GM12878 (cell line): ENCODE data around the gene HAPLN2. TPM values are rescaled to one million over a fixed set of nuclear protein-coding genes. Genes with fewer than 3 reads are reported as not detected.

Source experiments
- ATAC-seq: fragments of 200-7000 bp; cut with Tn5 transposase; 3 replicates; pipeline ENCODE4 v1.9.1; 2020; ENCODE audit warnings: mild to moderate bottlenecking, moderate library complexity
- BruUV-seq: library from RNA; stranded (reverse); fragments of 400-500 nt; replicated peaks from 2 replicates; lab custom pipeline; 2021; lab: Mats Ljungman, UMichigan
- CTCF ChIA-PET: fragments of 300-600 bp; sonication (Branson Sonifier 250); formaldehyde crosslinking; extraction: SDS; loops from one replicate; lab custom pipeline; 2021; ENCODE audit warnings: inconsistent platforms; lab: Yijun Ruan, JAX
- POLR2A ChIA-PET: fragments of 350-600 bp; formaldehyde crosslinking; extraction: SDS; loops from one replicate; lab custom pipeline; 2021; ENCODE audit warnings: inconsistent platforms; lab: Charles Lee
- RAD21 ChIA-PET: fragments of 300-600 bp; sonication (Branson Sonifier 250); formaldehyde crosslinking; loops from one replicate; lab custom pipeline; 2023; ENCODE audit warnings: antibody characterized with exemption; ENCODE audit not compliant: unreplicated experiment; lab: Charles Lee
- SMC1A ChIA-PET: fragments of 300-600 bp; sonication (Branson Sonifier 250); formaldehyde crosslinking; loops from one replicate; lab custom pipeline; 2023; ENCODE audit not compliant: unreplicated experiment, uncharacterized antibody; lab: Charles Lee
- DNase-seq: peaks from one replicate; pipeline ENCODE4 v3.0.0-alpha.2; 2011; ENCODE audit warnings: low read depth, low spot score
- FAIRE-seq: peaks from 3 replicates; lab custom pipeline; 2011; peaks lifted over from hg19 to GRCh38; lab: Jason Lieb, UNC
- H2AFZ ChIP-seq: 2 replicates; pipeline ENCODE4 v1.6.0; 2011; ENCODE audit warnings: low read depth, low read length, control low read depth; ENCODE audit not compliant: control insufficient read depth
- H3K27ac ChIP-seq: 2 replicates; pipeline ENCODE4 v1.5.1; 2011; ENCODE audit warnings: control low read depth; ENCODE audit not compliant: control insufficient read depth, insufficient read depth
- H3K27me3 ChIP-seq, 2 experiments: replicated peaks in 1 of 2; 2 replicates each; pipeline versions ENCODE4 v1.6.0 to v1.6.1; 2011; ENCODE audit warnings: low read length in 1 of 2; ENCODE audit not compliant: control insufficient read depth in 2 of 2, insufficient read depth in 2 of 2
- H3K36me3 ChIP-seq, 2 experiments: 2 replicates each; pipeline ENCODE4 v1.5.1; 2011; ENCODE audit warnings: low read length in 1 of 2; ENCODE audit not compliant: control insufficient read depth in 2 of 2, insufficient read depth in 2 of 2
- H3K4me1 ChIP-seq: 2 replicates; pipeline ENCODE4 v1.6.1; 2011; ENCODE audit warnings: mild to moderate bottlenecking, low read length, moderate library complexity, mixed read lengths; ENCODE audit not compliant: control insufficient read depth, insufficient read depth
- H3K4me2 ChIP-seq: 2 replicates; pipeline ENCODE4 v1.6.0; 2011; ENCODE audit warnings: control low read depth; ENCODE audit not compliant: control insufficient read depth, insufficient read depth
- H3K4me3 ChIP-seq: fragments of 200-600 bp; sonication (generic); 2 replicates; pipeline ENCODE4 v1.5.1; 2016
- H3K79me2 ChIP-seq: 2 replicates; pipeline ENCODE4 v1.6.0; 2011; ENCODE audit warnings: low read length; ENCODE audit not compliant: control insufficient read depth, insufficient read depth
- H3K9ac ChIP-seq: 2 replicates; pipeline ENCODE4 v1.8.0; 2011; ENCODE audit warnings: low read length, control low read depth, mixed read lengths; ENCODE audit not compliant: control insufficient read depth, insufficient read depth
- H3K9me3 ChIP-seq: replicated peaks from 3 replicates; pipeline ENCODE4 v1.5.1; 2011; ENCODE audit warnings: mild to moderate bottlenecking, low read length; ENCODE audit not compliant: control insufficient read depth, insufficient read depth
- H4K20me1 ChIP-seq: 2 replicates; pipeline ENCODE4 v1.6.0; 2011; ENCODE audit not compliant: control insufficient read depth, insufficient read depth
- BMI1 ChIP-seq: fragments of 450-650 bp; IDR thresholded peaks from 2 replicates; pipeline ENCODE4 v1.6.1; 2016; ENCODE audit warnings: mild to moderate bottlenecking, moderate library complexity, borderline replicate concordance
- BRCA1 ChIP-seq: IDR thresholded peaks from 2 replicates; pipeline ENCODE4 v1.6.1; 2011; ENCODE audit warnings: low read depth, low read length, improper control_type of control experiment
- CHD1 ChIP-seq: IDR thresholded peaks from 2 replicates; pipeline ENCODE4 v1.6.1; 2012; ENCODE audit warnings: low read depth, low read length, improper control_type of control experiment
- FOXM1 ChIP-seq: IDR thresholded peaks from 2 replicates; pipeline ENCODE4 v1.6.1; 2012; ENCODE audit warnings: low read depth, mild to moderate bottlenecking, inconsistent platforms, low read length, moderate library complexity
- HDAC2 ChIP-seq: fragments of 200-600 bp; sonication (generic); IDR thresholded peaks from 2 replicates; pipeline ENCODE4 v1.6.1; 2017
- MAX ChIP-seq: IDR thresholded peaks from 2 replicates; pipeline ENCODE4 v1.6.1; 2012; ENCODE audit warnings: low read depth, low read length, improper control_type of control experiment
- PAX5 ChIP-seq: IDR thresholded peaks from 2 replicates; pipeline ENCODE4 v1.6.1; 2011; ENCODE audit warnings: low read depth, low read length, borderline replicate concordance
- PAX8 ChIP-seq: fragments of 450-650 bp; IDR thresholded peaks from 2 replicates; pipeline ENCODE4 v1.6.1; 2017; ENCODE audit warnings: mild to moderate bottlenecking, moderate library complexity
- POLR2A ChIP-seq: IDR thresholded peaks from 2 replicates; pipeline ENCODE4 v1.6.1; 2011; ENCODE audit warnings: low read depth, mild to moderate bottlenecking, low read length
- PRDM15 ChIP-seq: fragments of 450-650 bp; formaldehyde crosslinking; IDR thresholded peaks from 2 replicates; pipeline ENCODE4 v1.4.0; 2020; ENCODE audit warnings: mild to moderate bottlenecking, moderate library complexity
- RELA ChIP-seq: fragments of 450-650 bp; IDR thresholded peaks from 2 replicates; pipeline ENCODE4 v1.8.0; 2014; ENCODE audit warnings: borderline replicate concordance; ENCODE audit not compliant: partially characterized antibody
- RUNX3 ChIP-seq: IDR thresholded peaks from 2 replicates; pipeline ENCODE4 v1.6.1; 2012; ENCODE audit warnings: low read length, inconsistent platforms
- SREBF1 ChIP-seq: IDR thresholded peaks from 2 replicates; pipeline ENCODE4 v1.6.1; 2012; ENCODE audit warnings: mild to moderate bottlenecking, low read length
- STAT1 ChIP-seq: fragments of 450-650 bp; conservative IDR thresholded peaks from 2 replicates; pipeline ENCODE4 v1.6.1; 2014; ENCODE audit warnings: antibody characterized with exemption, mild to moderate bottlenecking
- WRNIP1 ChIP-seq: IDR thresholded peaks from 2 replicates; pipeline ENCODE4 v1.6.1; 2011; ENCODE audit warnings: low read depth, low read length, improper control_type of control experiment, borderline replicate concordance
- whole genome bisulfite sequencing: methylation state at CpG from one replicate; pipeline ENCODE4 v1.1.6; 2016; ENCODE audit warnings: low lambda C conversion rate; ENCODE audit not compliant: insufficient replicate concordance, insufficient coverage; ENCODE audit errors: missing lambda C conversion rate; 5-methylcytosine and 5-hydroxymethylcytosine counted together
- in situ Hi-C: fragments of 300-500 bp; cut with MboI; formaldehyde crosslinking; loops from 9 replicates; pipeline ENCODE4 v1.14.3; 2018; ENCODE audit warnings: mixed read lengths
- intact Hi-C: fragments of 100-400 bp; cut with micrococcal nuclease; formaldehyde crosslinking; loops from one replicate; pipeline ENCODE4 v1.14.2; 2022; ENCODE audit not compliant: unreplicated experiment
- polyA plus RNA-seq, 11 experiments: library from polyadenylated mRNA; depleted of rRNA in 4 of 11; unstranded in 6 of 11; stranded (reverse) in 5 of 11; fragments of >200 nt; fragmentation: Nextera tagmentation in 4 of 11; fragmentation: Illumina TruSeq in 1 of 11; extraction: Ambion mirVana in 4 of 11; extraction: Trizol in 1 of 11; gene quantifications; 1 replicate in 1 of 11; 2 replicates in 10 of 11; pipeline versions ENCODE4 v1.2.1 to v1.2.3, GENCODE V29; 2011 to 2016; ENCODE audit warnings: inconsistent platforms in 2 of 11, missing spikeins in 2 of 11, low read depth in 1 of 11
- total RNA-seq, 4 experiments: library from RNA; depleted of rRNA in 3 of 4; stranded (reverse); fragments of >200 nt in 3 of 4; fragmentation: Illumina TruSeq in 1 of 4; extraction: Trizol in 1 of 4; gene quantifications; 2 replicates each; pipeline versions ENCODE4 v1.2.1 to v1.2.3, GENCODE V29; 2013 to 2021

The HAPLN2 gene
- total and polyA plus RNA-seq, 10 of the 15 experiments (the other 5 are each of a cell fraction or from before 2014, with no cell fraction given): 0.15 to 0.24 TPM; not detected in 8

GRCh38 chr1:156589546-156589945 is 29.7 kb upstream of the HAPLN2 start:
- TF ChIP-seq CHD1 (no peak), HDAC2 (no peak), WRNIP1 (no peak), MAX (no peak), RELA (no peak), RUNX3 (no peak), FOXM1 (no peak), BRCA1 (no peak), POLR2A (no peak), PAX8 (no peak), SREBF1 (no peak), PRDM15 (CRISPR knock-in tag) (no peak), BMI1 (no peak), PAX5 (no peak), STAT1 (no peak)
- H3K27ac ChIP-seq: no peak overlapping the region
- FAIRE-seq (no peak), ATAC-seq (no peak), DNase-seq (no peak)
- no peaks in the 10 kb centered on the region for H4K20me1 ChIP-seq
- intact Hi-C loops (no loop called here), in situ Hi-C loops (no loop called here)
- H3K4me2 ChIP-seq: no peak overlapping the region
- H2AFZ ChIP-seq: no peak overlapping the region
- SMC1A ChIA-PET: interaction anchor here (1.4 to 5.9 kb wide), 3 partner anchors 13 to 82 kb away, joined by 3 to 47 read pairs (median 3); partner anchors contain the start of gene GPATCH4
- H3K79me2 ChIP-seq: peaks cover 9% of the 10 kb centered on the region
- no peaks in the 10 kb centered on the region; a peak in 1 of 4 replicates for H3K27me3 ChIP-seq
- H3K36me3 ChIP-seq: peaks cover 6 to 9% of the 10 kb centered on the region in 2 experiments; a peak in 2 of 4 replicates
- WGBS: 39% methylated on average over 4 of the region's 5 CpGs
- CTCF ChIA-PET: interaction anchor here (0.9 to 2.0 kb wide), 4 partner anchors 16 to 132 kb away, joined by 3 to 11 read pairs (median 4); no protein-coding TSS in a partner anchor
- H3K4me1 ChIP-seq: peaks cover 5% of the 10 kb centered on the region
- H3K4me3 ChIP-seq: no peak overlapping the region
- no peaks in the 10 kb centered on the region for H3K9me3 ChIP-seq
- no TSS peak for BruUV-seq
- no peak overlapping the region for H3K9ac ChIP-seq
- RAD21 ChIA-PET: no interaction called here
- POLR2A ChIA-PET: no interaction called here
